ENCODE measurements around the gene HOXA13. TPM values are rescaled to one million over a fixed set of nuclear protein-coding genes. Genes with fewer than 3 reads are reported as not detected.

The HOXA13 gene
- total RNA-seq, 1 donor from 2014 or later = not detected

GRCh38 chr7:27145914-27146412 is 53.9 kb downstream of the HOXA13 start:
- no peak for ATAC-seq (ENCODE audit: low read depth)
- Mint-ChIP-seq H3K27ac (no peak overlapping the region), H3K4me1 (peaks cover 25% of the 10 kb centered on the region), H3K4me3 (no peak overlapping the region), H3K27me3 (peaks cover 50% of the 10 kb centered on the region), H3K36me3 (ENCODE audit: low read depth) (no peaks in the 10 kb centered on the region), H3K9me3 (no peaks in the 10 kb centered on the region)
- ChIA-PET CTCF (no interaction called here), POLR2A (no interaction called here)
- intact Hi-C loops (cut with micrococcal nuclease) = no loop called here
- no peak for DNase-seq
- TF ChIP-seq CTCF (IDR thresholded peaks at IDR 0.05) = no peak

- no peak overlapping the region for H3K27ac Mint-ChIP-seq
- intact Hi-C loops (cut with micrococcal nuclease) = no loop called here
- ChIA-PET POLR2A (no interaction called here), CTCF (no interaction called here)
- H3K36me3 Mint-ChIP-seq (ENCODE audit: low read depth) = no peaks in the 10 kb centered on the region
- peaks cover 52% of the 10 kb centered on the region for H3K27me3 Mint-ChIP-seq
- H3K4me1 Mint-ChIP-seq = peaks cover 20% of the 10 kb centered on the region
- H3K9me3 Mint-ChIP-seq = no peaks in the 10 kb centered on the region
- DNase-seq (no peak), ATAC-seq (ENCODE audit: low read depth) (no peak)
- no peak overlapping the region for H3K4me3 Mint-ChIP-seq
- TF ChIP-seq CTCF (IDR thresholded peaks at IDR 0.05) = no peak
These were observed 54.6 kb downstream of the HOXA13 start for GRCh38 chr7:27145165-27145913.

GRCh38 chr7:27144781-27145164 is 55.1 kb downstream of the HOXA13 start:
- H3K36me3 Mint-ChIP-seq (ENCODE audit: low read depth) = no peaks in the 10 kb centered on the region
- intact Hi-C loops (cut with micrococcal nuclease) = no loop called here

More at GRCh38 chr7:27144781-27145164, 55.1 kb downstream of the HOXA13 start:
- DNase-seq (no peak), ATAC-seq (ENCODE audit: low read depth) (no peak)
- no peaks in the 10 kb centered on the region for H3K9me3 Mint-ChIP-seq
- CTCF ChIA-PET = interaction anchor here (1.4 kb wide), 1 partner anchor 287 kb away, joined by 3 read pairs; no protein-coding TSS in a partner anchor
- H3K4me1 Mint-ChIP-seq = peaks cover 19% of the 10 kb centered on the region
- POLR2A ChIA-PET = no interaction called here
- no peak overlapping the region for H3K27ac Mint-ChIP-seq
- TF ChIP-seq CTCF (IDR thresholded peaks at IDR 0.05) = no peak
- peaks cover 53% of the 10 kb centered on the region for H3K27me3 Mint-ChIP-seq
- H3K4me3 Mint-ChIP-seq = no peak overlapping the region

Other genes with a start within 250 kb of the HOXA13 start
- gene HOXA1, start 104.1 kb downstream of the HOXA13 start, total RNA-seq = 0.55 and 0.61 TPM in 2 replicates
- not detected in 2 replicates for gene HOXA2, start 97.4 kb downstream of the HOXA13 start, total RNA-seq
- gene HOXA4, start 69.3 kb downstream of the HOXA13 start, total RNA-seq = 0.17 and 0.40 TPM in 2 replicates
- not detected in 2 replicates for gene HOXA5, start 56.4 kb downstream of the HOXA13 start, total RNA-seq
- gene HOXA6, start 52.3 kb downstream of the HOXA13 start, total RNA-seq = not detected in 2 replicates
- not detected in 2 replicates for gene HOXA3, start 47.5 kb downstream of the HOXA13 start, total RNA-seq
- not detected in 2 replicates for gene HOXA7, start 43.4 kb downstream of the HOXA13 start, total RNA-seq
- not detected in 2 replicates for gene HOXA9, start 34.6 kb downstream of the HOXA13 start, total RNA-seq
- gene HOXA10, start 25.8 kb downstream of the HOXA13 start, total RNA-seq = 0.24 TPM in 1 of 2 replicates, not detected in the other
- gene HOXA11, start 14.9 kb downstream of the HOXA13 start, total RNA-seq = not detected in 2 replicates
- not detected in 2 replicates for gene EVX1, start 42.7 kb upstream of the HOXA13 start, total RNA-seq

Measured in activated B cell treated with CpG ODN at 0.5 μM for 24 hours (primary cell).